ENCODE measurements around the gene PLA2G2D.

Gene PLA2G2D

DNA sequence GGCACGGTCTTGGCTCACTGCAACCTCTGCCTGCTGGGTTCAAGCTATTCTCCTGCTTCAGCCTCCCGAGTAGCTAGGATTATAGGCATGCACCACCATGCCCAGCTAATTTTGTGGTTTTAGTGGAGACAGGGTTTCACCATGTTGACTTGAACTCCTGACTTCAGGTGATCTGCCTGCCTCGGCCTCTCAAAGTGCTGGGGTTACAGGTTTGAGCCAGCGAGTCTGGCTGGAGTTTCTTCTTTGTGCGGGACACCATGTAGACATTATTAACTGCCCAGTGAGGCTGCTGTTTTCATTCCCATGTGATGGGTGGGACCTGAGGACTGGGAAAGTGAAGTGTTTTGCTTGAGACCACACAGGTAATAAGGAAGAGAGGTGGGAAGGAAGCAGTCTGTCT lies 26.0 kb downstream of the PLA2G2D start:
- peaks cover 5% of the 10 kb centered on the region for H3K4me1 Mint-ChIP-seq
- H3K4me3 Mint-ChIP-seq: no peak overlapping the region
- no peak overlapping the region for H3K27ac Mint-ChIP-seq
- peaks cover 40% of the 10 kb centered on the region for H3K27me3 Mint-ChIP-seq (ENCODE audit: low read depth)
- peaks cover 7% of the 10 kb centered on the region for H3K9me3 Mint-ChIP-seq
- H3K36me3 Mint-ChIP-seq (ENCODE audit: low read depth): no peaks in the 10 kb centered on the region
- TF ChIP-seq, protein P1, sequence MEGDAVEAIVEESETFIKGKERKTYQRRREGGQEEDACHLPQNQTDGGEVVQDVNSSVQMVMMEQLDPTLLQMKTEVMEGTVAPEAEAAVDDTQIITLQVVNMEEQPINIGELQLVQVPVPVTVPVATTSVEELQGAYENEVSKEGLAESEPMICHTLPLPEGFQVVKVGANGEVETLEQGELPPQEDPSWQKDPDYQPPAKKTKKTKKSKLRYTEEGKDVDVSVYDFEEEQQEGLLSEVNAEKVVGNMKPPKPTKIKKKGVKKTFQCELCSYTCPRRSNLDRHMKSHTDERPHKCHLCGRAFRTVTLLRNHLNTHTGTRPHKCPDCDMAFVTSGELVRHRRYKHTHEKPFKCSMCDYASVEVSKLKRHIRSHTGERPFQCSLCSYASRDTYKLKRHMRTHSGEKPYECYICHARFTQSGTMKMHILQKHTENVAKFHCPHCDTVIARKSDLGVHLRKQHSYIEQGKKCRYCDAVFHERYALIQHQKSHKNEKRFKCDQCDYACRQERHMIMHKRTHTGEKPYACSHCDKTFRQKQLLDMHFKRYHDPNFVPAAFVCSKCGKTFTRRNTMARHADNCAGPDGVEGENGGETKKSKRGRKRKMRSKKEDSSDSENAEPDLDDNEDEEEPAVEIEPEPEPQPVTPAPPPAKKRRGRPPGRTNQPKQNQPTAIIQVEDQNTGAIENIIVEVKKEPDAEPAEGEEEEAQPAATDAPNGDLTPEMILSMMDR (IDR thresholded peaks at IDR 0.05; ENCODE audit: unreplicated experiment in 3 of 3): no peak

DNA sequence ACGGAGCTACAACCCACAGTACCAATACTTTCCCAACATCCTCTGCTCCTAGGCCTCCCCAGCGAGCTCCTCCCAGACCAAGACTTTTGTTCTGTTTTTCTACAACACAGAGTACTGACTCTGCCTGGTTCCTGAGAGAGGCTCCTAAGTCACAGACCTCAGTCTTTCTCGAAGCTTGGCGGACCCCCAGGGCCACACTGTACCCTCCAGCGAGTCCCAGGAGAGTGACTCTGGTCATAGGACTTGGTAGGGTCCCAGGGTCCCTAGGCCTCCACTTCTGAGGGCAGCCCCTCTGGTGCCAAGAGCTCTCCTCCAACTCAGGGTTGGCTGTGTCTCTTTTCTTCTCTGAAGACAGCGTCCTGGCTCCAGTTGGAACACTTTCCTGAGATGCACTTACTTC lies 28.7 kb downstream of the PLA2G2D start:
- Mint-ChIP-seq H3K9me3 (peaks cover 3% of the 10 kb centered on the region), H3K27ac (no peak overlapping the region), H3K4me1 (peaks cover 5% of the 10 kb centered on the region), H3K27me3 (ENCODE audit: low read depth) (peaks cover 42% of the 10 kb centered on the region), H3K4me3 (no peak overlapping the region), H3K36me3 (ENCODE audit: low read depth) (no peaks in the 10 kb centered on the region)
- TF ChIP-seq, protein P1 (IDR thresholded peaks at IDR 0.05; ENCODE audit: unreplicated experiment in 3 of 3): no peak

DNA sequence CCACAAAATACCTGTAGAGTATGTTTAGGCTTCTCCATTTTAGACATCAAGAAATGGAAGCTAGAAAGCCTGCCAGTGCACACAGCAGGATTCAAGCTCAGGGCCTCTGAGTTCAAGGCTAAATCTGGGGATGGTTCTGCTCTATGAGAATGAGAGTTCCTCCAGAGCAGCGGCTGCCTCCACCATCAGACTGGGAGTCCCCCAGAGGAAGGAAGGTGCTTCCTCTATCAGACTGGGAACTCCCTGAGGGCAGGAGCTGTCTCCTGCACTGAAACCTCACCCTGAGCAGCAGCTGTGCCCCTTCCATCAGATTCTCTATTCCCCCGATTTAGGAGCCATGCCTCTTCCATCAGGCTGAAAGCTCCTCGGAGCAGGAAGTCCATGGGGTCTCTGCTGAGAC lies 29.2 kb downstream of the PLA2G2D start:
- no peak overlapping the region for H3K4me3 Mint-ChIP-seq
- H3K27ac Mint-ChIP-seq: no peak overlapping the region
- no peaks in the 10 kb centered on the region for H3K36me3 Mint-ChIP-seq (ENCODE audit: low read depth)
- TF ChIP-seq, protein P1 (IDR thresholded peaks at IDR 0.05; ENCODE audit: unreplicated experiment in 3 of 3): no peak
- H3K4me1 Mint-ChIP-seq: peaks cover 5% of the 10 kb centered on the region
- peaks cover 42% of the 10 kb centered on the region for H3K27me3 Mint-ChIP-seq (ENCODE audit: low read depth)
- peaks cover 3% of the 10 kb centered on the region for H3K9me3 Mint-ChIP-seq

DNA sequence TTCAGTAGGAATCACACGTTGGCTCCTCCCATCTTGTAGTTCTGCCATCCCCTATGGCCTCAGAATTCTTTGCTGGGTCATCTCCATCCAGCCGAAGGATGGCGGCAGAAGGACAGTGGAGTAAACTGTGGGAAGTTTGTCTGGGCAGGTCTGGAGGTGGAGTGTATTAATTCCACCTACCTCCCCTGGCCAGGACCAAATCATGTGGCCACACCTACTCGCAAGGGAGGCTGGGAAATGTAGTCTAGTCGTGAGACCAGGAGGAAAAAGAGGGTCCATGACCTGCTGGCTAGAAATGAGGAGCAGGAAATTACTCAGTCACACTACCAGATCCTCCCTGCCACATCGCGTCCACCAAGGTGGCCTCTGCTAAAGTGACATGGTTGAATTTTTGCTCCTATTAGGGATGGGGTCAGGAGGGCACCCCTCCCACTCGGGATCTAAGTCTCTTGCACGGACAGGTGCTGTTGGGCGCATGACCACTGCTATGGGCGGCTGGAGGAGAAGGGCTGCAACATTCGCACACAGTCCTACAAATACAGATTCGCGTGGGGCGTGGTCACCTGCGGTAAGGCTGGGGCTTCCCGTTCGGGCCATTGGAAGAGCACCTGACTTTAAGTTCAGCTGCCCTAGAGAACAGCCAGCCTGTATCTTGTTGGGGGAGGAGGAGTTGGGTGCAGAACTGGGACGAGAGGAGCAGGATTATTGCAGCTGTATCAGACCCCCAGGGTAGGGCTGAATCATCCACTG lies 29.8 kb downstream of the PLA2G2D start:
- Mint-ChIP-seq H3K27me3 (ENCODE audit: low read depth) (peaks cover 41% of the 10 kb centered on the region), H3K36me3 (ENCODE audit: low read depth) (no peaks in the 10 kb centered on the region), H3K9me3 (peaks cover 3% of the 10 kb centered on the region), H3K4me3 (no peak overlapping the region), H3K4me1 (peaks cover 5% of the 10 kb centered on the region), H3K27ac (no peak overlapping the region)
- TF ChIP-seq, protein P1 (IDR thresholded peaks at IDR 0.05; ENCODE audit: unreplicated experiment in 3 of 3): no peak

DNA sequence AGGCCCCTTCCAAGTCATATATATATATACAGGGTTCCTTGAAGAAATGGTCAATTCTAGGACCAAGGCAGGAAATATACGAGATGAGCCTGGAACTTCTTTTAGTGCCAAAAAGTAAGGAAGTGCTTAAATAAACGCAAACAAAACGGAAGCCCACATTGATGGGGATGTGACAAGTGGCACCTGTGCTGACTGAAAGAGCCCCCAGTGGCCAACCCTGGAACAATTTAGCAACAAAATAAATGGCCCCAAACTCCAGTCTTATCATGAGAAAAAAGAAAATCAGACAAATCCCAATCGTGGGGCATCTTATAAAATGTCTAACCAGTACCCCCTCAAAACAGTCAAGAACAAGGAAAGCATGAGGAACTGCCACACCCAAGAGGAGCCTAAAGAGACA lies 31.7 kb downstream of the PLA2G2D start:
- Mint-ChIP-seq H3K27ac (no peak overlapping the region), H3K27me3 (ENCODE audit: low read depth) (peaks cover 27% of the 10 kb centered on the region), H3K4me1 (no peaks in the 10 kb centered on the region), H3K9me3 (peaks cover 3% of the 10 kb centered on the region), H3K36me3 (ENCODE audit: low read depth) (no peaks in the 10 kb centered on the region), H3K4me3 (no peak overlapping the region)
- TF ChIP-seq, protein P1 (IDR thresholded peaks at IDR 0.05; ENCODE audit: unreplicated experiment in 3 of 3): no peak

DNA sequence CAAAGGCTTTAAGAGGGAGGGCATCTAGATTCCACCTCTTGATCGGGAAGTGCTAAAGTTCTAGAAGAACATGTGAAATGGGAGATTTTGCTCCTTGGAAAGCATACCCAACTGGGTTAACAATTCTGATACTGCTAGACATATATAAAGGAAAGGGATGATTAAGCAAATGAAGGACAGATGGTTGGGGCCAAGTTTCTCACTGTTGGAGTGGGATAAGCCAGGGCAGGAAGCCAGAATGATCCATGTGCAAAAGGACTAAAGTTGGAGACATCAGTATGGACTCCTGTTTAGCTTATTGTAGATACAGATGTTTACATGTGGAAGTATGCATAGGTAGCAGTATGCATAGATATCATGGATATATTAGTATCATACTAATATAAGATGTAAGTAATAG lies 32.5 kb downstream of the PLA2G2D start:
- Mint-ChIP-seq H3K36me3 (ENCODE audit: low read depth) (no peaks in the 10 kb centered on the region), H3K4me1 (no peaks in the 10 kb centered on the region), H3K4me3 (no peak overlapping the region), H3K9me3 (peaks cover 3% of the 10 kb centered on the region), H3K27me3 (ENCODE audit: low read depth) (peaks cover 19% of the 10 kb centered on the region), H3K27ac (no peak overlapping the region)
- TF ChIP-seq, protein P1 (IDR thresholded peaks at IDR 0.05; ENCODE audit: unreplicated experiment in 3 of 3): no peak

All from nephron (organoid).